Omental fat pad (tissue), 4 donors: ENCODE data around the gene C6orf163. TPM values are rescaled to one million over a fixed set of nuclear protein-coding genes. Genes with fewer than 3 reads are reported as not detected.

Source experiments
- ATAC-seq: fragments of 150-250 bp; one replicate; pipeline ENCODE4 v1.9.1; 2016; ENCODE audit warnings: mild to moderate bottlenecking, moderate library complexity; ENCODE audit not compliant: low FRiP score
- DNase-seq: peaks from one replicate; pipeline ENCODE4 v3.0.0-alpha.2; 2019; ENCODE audit warnings: low spot score
- CTCF ChIP-seq, 3 donors: fragments of 450-650 bp; IDR thresholded peaks; one replicate each; pipeline ENCODE4 v1.5.1; 2016 to 2017; ENCODE audit warnings: antibody characterized with exemption in 3 of 3, mild to moderate bottlenecking in 3 of 3, moderate library complexity in 2 of 3
- total RNA-seq, 4 donors: library from RNA; depleted of rRNA; stranded (reverse); fragments of >200 nt; gene quantifications; one replicate each; pipeline ENCODE4 v1.1.0, GENCODE V29; 2016

C6orf163 gene
- total RNA-seq, 4 donors from 2014 or later = 1.7 to 7.4 (median 2.0) TPM

DNA sequence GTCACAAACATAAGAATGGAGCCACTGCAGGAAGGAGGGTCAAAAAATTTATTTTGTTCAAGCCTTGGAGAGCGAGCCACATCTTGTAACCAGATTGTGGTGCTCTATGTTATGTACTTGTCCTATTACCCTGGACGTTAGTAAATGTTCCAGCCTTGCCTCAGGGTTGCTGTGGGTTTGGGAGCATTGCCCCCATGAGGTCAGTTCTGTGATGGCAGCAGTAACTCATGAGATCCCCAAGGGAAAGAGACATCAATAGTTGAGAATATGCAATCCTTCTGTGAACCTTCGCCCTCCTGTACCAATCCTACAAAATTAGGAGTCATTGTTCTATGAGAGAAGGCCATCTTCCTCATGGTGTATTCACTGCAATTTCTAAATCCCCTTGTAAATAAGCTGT lies 46.7 kb downstream of the C6orf163 start:
- no peak for TF ChIP-seq CTCF (IDR thresholded peaks at IDR 0.05)
- DNase-seq (no peak), ATAC-seq (no peak)

GRCh38 chr6:87393026-87393622 lies 48.5 kb downstream of the C6orf163 start:
- TF ChIP-seq CTCF (IDR thresholded peaks at IDR 0.05) = peak in 1 of 3 donors; percentile 8
- DNase-seq (no peak), ATAC-seq (peak; percentile 75)

DNA sequence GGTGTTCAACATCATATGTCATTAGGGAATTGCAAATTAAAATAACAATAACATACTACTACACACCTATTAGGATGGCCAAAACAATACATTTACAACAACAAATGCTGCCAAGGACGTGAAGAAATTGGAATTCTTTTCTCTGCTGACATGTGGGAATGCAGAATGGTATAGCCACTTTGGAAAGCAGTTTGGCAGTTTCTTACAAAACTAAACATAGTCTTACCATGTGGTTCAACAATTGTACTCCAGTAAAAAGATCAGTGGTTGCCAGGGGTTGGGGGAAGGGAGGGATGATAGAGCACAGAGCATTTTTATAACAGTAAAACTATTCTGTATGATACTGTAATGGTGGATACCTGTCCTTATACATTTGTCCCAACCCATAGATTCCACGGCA lies 50.8 kb downstream of the C6orf163 start:
- DNase-seq (no peak), ATAC-seq (no peak)
- no peak for TF ChIP-seq CTCF (IDR thresholded peaks at IDR 0.05)

DNA sequence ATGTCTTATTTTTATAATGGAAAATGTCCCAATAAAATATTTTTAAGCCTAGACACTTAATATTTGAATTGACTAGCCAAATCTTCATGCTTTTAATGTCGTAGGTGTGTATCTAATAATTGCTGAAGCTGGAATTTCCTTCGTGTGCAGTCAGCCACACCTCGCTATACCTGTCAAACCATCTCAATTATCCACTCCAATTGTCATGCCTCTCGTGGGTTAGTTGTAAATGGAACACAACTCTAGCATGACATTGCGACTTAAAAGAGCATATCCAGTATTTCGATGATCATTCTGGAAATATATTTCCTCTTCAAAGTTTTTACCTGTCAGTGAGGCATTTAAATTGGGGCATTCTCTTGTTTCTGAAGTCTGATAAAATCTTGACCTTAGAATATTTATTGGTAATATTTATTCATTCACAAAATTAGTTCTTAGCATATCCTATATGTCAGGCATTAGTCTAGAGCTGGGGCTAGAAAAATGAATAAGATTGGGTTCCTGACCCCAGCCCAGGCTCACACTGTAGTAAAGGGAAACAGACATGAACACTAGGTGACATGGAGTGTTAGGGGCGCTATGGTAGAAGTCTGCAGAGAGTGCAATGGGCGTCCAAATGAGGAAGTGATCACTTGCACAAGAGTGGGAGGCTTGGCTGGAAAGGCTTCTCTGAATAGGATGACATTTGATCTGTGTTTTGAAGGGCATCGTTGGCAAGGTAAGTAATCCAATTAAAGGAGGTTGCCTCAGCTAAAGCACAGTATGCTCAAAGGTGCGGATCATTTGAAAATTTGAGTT lies 52.2 kb downstream of the C6orf163 start:
- ATAC-seq (no peak), DNase-seq (no peak)
- no peak for TF ChIP-seq CTCF (IDR thresholded peaks at IDR 0.05)

DNA sequence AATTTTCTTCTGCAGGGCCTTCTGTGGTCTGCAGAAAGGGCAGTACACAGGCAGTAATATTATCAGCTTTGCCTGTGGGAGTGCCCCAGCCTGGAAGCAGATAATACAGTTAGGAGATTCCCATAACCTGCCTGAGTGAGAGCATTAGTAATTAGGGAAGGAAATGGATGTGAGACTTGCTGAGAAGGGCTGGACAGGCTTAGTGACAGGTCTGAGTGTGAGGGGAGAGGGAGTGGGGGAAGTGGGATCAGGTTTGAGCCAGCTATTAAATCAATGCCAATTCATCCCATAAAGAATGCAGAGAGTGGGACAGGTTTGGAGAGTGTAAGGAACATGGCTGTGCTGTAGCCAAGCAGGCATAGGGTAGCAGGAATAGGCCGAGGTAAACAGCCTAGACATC lies 53.0 kb downstream of the C6orf163 start:
- no peak for ATAC-seq
- no peak for TF ChIP-seq CTCF (IDR thresholded peaks at IDR 0.05)
- DNase-seq = no peak

- DNase-seq (no peak), ATAC-seq (no peak)
- TF ChIP-seq CTCF (IDR thresholded peaks at IDR 0.05) = no peak
Measured at GRCh38 chr6:87401832-87402231, 57.2 kb downstream of the C6orf163 start.

- no peak for TF ChIP-seq CTCF (IDR thresholded peaks at IDR 0.05)
- ATAC-seq (peak; percentile 61), DNase-seq (no peak)
Measured at GRCh38 chr6:87407561-87407900, 62.9 kb downstream of the C6orf163 start.
